H1 (cell line): Measurements from ENCODE around the gene CGB3. TPM values are rescaled to one million over a fixed set of nuclear protein-coding genes. Genes with fewer than 3 reads are reported as not detected.

Experiments used
- CBX8 ChIP-seq: fragments of 300-800, 300-1000 bp; sonication (generic); IDR thresholded peaks from 2 replicates; pipeline ENCODE4 v1.7.1; 2016; ENCODE audit warnings: low read depth, low read length, borderline replicate concordance
- EGR1 ChIP-seq: IDR thresholded peaks from 2 replicates; pipeline ENCODE4 v1.6.1; 2011; ENCODE audit warnings: low read depth, low read length, borderline replicate concordance
- HDAC2 ChIP-seq, 2 experiments: fragments of 300-600 bp in 1 of 2; sonication (generic) in 1 of 2; IDR thresholded peaks; 2 replicates each; pipeline ENCODE4 v1.6.1; 2011 to 2012; ENCODE audit warnings: low read depth in 2 of 2, low read length in 2 of 2, mild to moderate bottlenecking in 2 of 2, moderate library complexity in 2 of 2, borderline replicate concordance in 1 of 2, inconsistent platforms in 1 of 2
- KDM4A ChIP-seq: IDR thresholded peaks from one replicate; pipeline ENCODE4 v1.7.1; 2012; ENCODE audit warnings: low read depth, mild to moderate bottlenecking, moderate library complexity, low read length, inconsistent platforms; ENCODE audit not compliant: severe bottlenecking
- KDM5A ChIP-seq: fragments of 200-600 bp; IDR thresholded peaks from 2 replicates; pipeline ENCODE4 v1.7.1; 2012; ENCODE audit warnings: mild to moderate bottlenecking, low read length, inconsistent platforms, mixed read lengths
- RNF2 ChIP-seq: fragments of 200-900, 300-1000 bp; sonication (generic); IDR thresholded peaks from 2 replicates; pipeline ENCODE4 v1.7.1; 2016; ENCODE audit warnings: borderline replicate concordance, low read depth, mild to moderate bottlenecking, antibody characterized with exemption, low read length; ENCODE audit not compliant: poor library complexity, severe bottlenecking; ENCODE audit errors: missing control alignments
- SUZ12 ChIP-seq: fragments of 200-600 bp; sonication (generic); IDR thresholded peaks from 2 replicates; pipeline ENCODE4 v1.6.1; 2012; ENCODE audit warnings: mild to moderate bottlenecking, inconsistent platforms, low read length, moderate library complexity, mixed read lengths
- polyA plus RNA-seq, 7 experiments: library from polyadenylated mRNA; depleted of rRNA in 3 of 7; stranded (reverse) in 5 of 7; unstranded in 2 of 7; fragments of >200 nt in 5 of 7; fragments of 200-250 nt in 2 of 7; gene quantifications; 1 replicate in 5 of 7; 2 replicates in 1 of 7; 4 replicates in 1 of 7; pipeline versions ENCODE4 v1.2.1 to v1.2.3, GENCODE V29; 2011 to 2013; ENCODE audit warnings: missing spikeins in 2 of 7, mixed read lengths in 2 of 7
- total RNA-seq: library from RNA; stranded (reverse); fragmentation: NEBNext Ultra II Directional; extraction: Animal tissue kit (Norgen Biotek cat#: 25700); gene quantifications from 2 replicates; pipeline ENCODE4 v1.2.1, GENCODE V29; 2021
- TF ChIP-seq, protein P1 (sequence below): IDR thresholded peaks from 2 replicates; pipeline ENCODE4 v1.6.1; 2012; ENCODE audit warnings: low read length, inconsistent platforms

Gene CGB3
- total and polyA plus RNA-seq, 2 of the 8 experiments (the other 6 are each of a cell fraction or from before 2014, with no cell fraction given): not detected

DNA sequence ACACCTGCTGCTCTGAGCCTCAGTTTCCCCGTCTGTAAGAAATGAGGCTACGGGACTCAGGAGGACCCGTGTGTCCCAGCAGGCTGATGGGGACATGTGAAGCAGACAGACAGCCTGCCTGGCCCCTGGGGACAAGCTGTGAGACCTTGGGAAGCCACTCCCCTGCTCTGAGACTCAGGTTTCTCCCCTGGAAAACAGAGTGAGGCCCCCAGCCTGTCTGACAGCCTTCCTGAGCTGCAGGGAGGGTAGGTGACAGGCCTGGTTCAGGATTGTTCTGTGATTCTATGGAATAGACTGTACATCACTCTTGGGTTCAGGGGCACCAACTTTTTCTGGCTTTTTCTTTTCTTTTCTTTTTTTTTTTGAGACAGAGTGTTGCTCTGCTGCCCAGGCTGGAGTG, 43.4 kb upstream of the CGB3 start (continued):
- TF ChIP-seq CBX8 (no peak), RNF2 (no peak), SUZ12 (no peak), KDM4A (no peak), EGR1 (no peak), HDAC2 (IDR thresholded peaks at IDR 0.05; ENCODE audit: borderline replicate concordance in 1 of 2, low read depth in 2 of 2, low read length in 2 of 2) (no peak), KDM5A (no peak)
- TF ChIP-seq, protein P1, sequence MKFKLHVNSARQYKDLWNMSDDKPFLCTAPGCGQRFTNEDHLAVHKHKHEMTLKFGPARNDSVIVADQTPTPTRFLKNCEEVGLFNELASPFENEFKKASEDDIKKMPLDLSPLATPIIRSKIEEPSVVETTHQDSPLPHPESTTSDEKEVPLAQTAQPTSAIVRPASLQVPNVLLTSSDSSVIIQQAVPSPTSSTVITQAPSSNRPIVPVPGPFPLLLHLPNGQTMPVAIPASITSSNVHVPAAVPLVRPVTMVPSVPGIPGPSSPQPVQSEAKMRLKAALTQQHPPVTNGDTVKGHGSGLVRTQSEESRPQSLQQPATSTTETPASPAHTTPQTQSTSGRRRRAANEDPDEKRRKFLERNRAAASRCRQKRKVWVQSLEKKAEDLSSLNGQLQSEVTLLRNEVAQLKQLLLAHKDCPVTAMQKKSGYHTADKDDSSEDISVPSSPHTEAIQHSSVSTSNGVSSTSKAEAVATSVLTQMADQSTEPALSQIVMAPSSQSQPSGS: no peak
